Medulla oblongata (tissue), 1 donor: ENCODE results near the gene ARHGAP21.
A peak's percentile ranks its signal among the peaks of the same experiment; 100 is the strongest.

Source experiments
- DNase-seq: peaks from one replicate; pipeline ENCODE4 v3.0.0-alpha.2; 2015; ENCODE audit errors: extremely low spot score

The ARHGAP21 gene

GRCh38 chr10:24574161-24574560 is 149.5 kb downstream of the ARHGAP21 start:
- no peak for DNase-seq

DNA sequence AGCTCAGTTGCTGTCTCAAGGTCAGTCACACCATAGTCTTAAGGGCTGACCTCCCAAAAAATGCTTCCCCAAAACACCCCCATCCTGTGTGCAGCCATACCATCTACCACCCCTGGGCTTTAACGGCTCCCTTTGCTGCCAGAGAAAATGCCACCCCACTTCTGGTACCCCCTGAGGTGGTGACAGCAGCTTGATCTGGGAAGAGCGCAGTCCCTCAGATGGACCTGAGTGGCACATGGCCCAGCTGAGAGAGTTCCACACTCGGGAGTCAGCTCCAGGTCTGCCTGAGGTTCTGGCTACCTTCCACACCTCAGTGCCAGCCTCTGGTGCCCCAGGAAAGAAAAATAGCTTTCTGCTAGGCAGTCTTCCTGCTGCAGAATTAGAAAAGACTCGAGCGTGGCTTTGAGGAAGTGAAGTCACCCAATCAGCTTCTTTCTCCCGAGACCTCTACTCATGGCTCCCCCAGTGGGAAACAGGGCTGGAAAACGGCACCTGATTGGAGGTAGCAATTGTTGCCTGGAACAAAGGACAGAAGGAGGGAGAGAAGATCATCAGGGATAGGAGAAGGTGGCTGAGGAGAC is 151.7 kb downstream of the ARHGAP21 start:
- DNase-seq, result no peak

DNA sequence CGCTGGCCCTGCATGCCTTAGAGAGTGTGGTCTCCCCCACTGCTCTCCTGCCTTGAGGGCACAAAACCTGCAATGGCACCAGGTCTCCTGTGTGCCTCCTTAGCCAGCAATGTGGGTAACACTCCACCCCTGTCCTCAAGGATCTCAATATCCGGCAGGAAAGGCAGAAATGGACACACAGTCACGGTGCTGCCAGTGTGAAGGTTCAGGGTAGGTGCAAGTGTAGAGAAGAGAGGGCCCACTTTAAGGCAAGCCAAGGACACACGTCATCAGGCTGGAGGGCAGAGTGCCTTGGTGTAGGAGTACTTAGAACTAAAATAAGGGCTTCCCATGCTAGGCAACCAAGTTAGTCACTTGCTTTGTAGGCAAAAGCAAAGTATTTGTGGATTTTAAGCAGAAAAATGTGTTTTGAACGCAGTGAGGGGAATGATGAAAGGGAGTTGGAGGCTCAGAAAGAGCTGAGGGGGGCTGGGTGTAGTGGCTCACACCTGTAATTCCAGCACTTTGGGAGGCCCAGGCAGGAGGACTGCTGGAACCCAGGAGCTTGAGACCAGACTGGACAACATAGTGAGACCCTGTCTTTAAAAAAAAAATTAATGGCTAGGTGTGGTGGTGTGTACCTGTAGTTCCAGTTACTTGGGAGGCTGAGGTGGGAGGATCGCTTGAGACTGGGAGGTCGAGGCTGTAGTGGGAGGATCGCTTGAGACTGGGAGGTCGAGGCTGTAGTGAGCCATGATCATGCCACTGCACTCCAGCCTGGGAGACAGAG is 152.8 kb downstream of the ARHGAP21 start:
- DNase-seq, result no peak

- DNase-seq, result no peak
Measured at GRCh38 chr10:24569828-24570657, 153.6 kb downstream of the ARHGAP21 start.

DNA sequence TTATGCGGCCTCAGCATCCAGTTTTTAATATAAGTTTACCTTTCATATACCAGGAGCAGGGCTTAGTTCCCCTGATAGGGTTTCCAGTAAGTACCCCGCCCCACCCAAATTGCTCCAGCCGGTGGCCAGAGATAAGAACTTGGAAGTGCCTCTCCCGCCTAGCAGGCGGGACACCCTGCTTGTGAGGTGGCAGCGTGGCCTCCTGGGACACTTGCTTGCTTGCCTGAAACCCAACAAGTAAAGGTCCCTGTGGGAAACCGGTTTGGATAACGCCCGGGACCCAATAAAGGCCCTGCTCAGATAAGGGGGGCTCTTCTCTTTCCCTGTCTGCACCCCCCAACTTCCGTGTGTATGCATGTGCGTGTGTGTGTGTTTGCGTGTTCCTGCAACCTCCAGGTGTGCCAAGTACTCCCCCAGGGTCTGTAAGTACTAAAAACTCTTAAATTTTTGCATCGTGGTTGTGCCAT is 154.3 kb downstream of the ARHGAP21 start:
- DNase-seq, result no peak

GRCh38 chr10:24568042-24568441 is 155.6 kb downstream of the ARHGAP21 start:
- no peak for DNase-seq

- DNase-seq, result no peak
Measured at GRCh38 chr10:24561453-24561852, 162.2 kb downstream of the ARHGAP21 start.

GRCh38 chr10:24556750-24557742 is 166.6 kb downstream of the ARHGAP21 start:
- DNase-seq, result peak; percentile 68

GRCh38 chr10:24556126-24556749 is 167.4 kb downstream of the ARHGAP21 start:
- no peak for DNase-seq

- no peak for DNase-seq
Measured at GRCh38 chr10:24554036-24554435, 169.7 kb downstream of the ARHGAP21 start.

DNA sequence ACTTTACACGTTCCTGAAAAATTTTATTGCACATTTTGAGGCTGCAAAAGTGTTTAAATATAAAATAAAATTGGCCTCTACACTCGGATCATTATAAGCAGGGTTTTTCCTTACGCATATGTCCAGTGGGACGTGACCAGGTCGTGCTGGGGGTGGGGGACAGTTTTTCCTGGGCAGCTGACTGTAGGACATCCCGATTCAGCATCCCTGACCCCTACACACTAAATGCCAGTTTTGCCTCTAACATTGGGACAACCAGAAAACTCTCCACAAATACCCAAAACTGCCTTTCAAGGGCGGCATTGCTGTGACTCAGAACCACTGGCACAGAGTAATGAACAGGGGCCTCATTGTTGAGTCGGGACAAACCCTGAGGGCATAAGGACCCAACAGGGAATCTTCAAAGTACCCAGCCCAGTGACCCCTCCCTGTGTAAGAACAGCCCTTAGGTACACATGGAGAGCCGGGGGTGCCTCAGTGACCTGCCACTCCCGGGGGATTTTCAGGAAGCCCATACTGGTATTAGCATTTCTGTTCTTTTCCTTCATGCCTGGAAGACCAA is 170.6 kb downstream of the ARHGAP21 start:
- no peak for DNase-seq

GRCh38 chr10:24552346-24553016 is 171.2 kb downstream of the ARHGAP21 start:
- DNase-seq, result no peak

DNA sequence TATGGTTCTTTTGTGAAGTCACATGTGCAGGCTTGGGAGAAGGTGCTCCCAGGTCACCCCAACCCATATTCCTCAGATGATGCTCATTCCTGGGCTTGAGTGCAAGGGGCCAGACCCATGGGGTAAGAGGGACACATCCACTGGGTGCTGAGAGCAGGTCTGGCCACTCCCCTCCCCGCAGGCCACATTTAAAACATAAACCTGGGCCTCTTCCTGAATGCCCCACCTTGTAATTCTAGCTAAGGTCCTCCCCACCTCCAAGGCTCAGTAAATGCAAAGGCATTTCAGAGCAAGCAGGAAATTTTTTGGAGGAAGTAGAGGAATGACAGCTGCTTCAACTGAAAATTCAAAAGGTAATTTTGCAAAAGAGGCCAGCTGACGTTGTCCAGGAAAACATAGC is 172.5 kb downstream of the ARHGAP21 start:
- no peak for DNase-seq

GRCh38 chr10:24550680-24551079 is 173.0 kb downstream of the ARHGAP21 start:
- no peak for DNase-seq

DNA sequence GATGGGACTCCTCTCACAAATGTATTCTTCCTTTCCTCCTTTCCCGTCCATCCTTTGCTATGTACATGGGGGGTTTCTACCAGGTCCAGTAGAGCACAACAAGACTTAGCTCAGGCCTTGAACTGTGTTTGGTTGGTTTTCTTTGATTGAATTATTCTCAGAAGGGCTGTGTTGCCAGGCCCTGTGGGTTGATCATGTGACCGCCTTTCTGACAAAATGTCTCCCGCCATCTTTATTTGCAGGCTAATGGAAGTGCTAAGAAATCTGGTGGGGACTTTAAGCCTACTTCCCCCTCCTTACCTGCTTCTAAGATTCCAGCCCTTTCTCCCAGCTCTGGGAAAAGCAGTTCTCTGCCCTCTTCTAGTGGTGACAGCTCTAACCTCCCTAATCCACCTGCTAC is 178.1 kb downstream of the ARHGAP21 start:
- no peak for DNase-seq

DNA sequence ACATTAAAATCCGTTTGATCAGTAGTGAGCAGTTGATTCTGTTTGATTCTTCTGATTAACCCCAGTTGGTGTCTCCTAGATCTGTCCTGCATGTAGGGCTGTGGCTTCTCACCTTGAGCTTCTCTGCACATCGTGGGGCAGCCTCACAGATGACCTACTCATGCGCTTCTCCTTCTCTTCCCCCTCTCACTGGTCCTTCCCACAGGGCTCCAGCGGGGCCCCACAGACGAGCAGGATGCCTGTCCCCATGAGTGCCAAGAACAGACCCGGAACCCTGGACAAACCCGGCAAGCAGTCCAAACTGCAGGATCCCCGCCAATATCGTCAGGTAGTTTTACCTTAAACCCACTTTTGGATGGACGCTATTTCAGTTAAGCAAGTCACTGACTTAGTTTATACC is 178.9 kb downstream of the ARHGAP21 start:
- DNase-seq, result no peak

DNA sequence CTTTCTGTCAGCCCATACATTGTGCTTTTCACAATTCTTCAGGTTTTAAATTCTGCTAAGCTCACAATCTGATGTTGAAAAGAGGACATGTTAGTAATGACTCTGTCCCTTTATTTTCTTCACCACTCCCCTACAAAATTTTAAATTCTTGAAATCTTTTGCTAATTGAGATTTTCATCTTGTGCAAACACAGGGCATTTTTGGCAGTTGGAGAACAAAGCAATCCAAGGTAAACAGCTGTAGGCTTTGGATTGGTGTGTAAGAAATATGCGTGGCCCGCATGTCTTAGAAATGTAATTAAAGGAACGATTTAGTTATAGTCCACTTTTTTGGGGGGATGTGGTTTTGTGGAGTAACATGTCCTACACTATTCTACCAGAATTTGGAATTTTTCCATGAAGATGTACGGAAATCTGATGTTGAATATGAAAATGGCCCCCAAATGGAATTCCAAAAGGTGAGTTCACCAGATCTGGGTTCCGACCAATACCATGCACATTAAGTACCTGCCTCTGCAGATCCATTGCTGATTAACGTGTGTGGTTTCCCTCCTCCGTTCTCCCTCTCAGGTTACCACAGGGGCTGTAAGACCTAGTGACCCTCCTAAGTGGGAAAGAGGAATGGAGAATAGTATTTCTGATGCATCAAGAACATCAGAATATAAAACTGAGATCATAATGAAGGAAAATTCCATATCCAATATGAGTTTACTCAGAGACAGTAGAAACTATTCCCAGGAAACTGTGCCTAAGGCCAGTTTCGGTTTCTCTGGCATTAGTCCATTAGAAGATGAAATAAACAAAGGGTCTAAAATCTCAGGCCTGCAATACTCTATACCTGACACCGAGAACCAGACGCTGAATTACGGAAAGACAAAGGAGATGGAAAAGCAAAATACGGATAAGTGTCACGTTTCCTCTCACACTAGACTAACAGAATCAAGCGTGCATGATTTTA is 181.1 kb downstream of the ARHGAP21 start:
- no peak for DNase-seq

GRCh38 chr10:24541239-24541753 is 182.4 kb downstream of the ARHGAP21 start:
- no peak for DNase-seq

GRCh38 chr10:24536636-24537035 is 187.1 kb downstream of the ARHGAP21 start:
- no peak for DNase-seq
